OCI-LY7 (cell line): ENCODE data around the gene BNIPL. TPM values are rescaled to one million over a fixed set of nuclear protein-coding genes. Genes with fewer than 3 reads are reported as not detected.
A peak's percentile ranks its signal among the peaks of the same experiment; 100 is the strongest.

Source experiments
- BruUV-seq: library from RNA; stranded (reverse); fragments of 400-500 nt; replicated peaks from 2 replicates; lab custom pipeline; 2021; lab: Mats Ljungman, UMichigan
- CTCF ChIA-PET: fragments of 300-600 bp; sonication (Branson Sonifier 250); formaldehyde crosslinking; loops from one replicate; lab custom pipeline; 2022; ENCODE audit warnings: antibody characterized with exemption; ENCODE audit not compliant: unreplicated experiment; lab: Charles Lee
- POLR2A ChIA-PET: fragments of 300-600 bp; sonication (Branson Sonifier 250); formaldehyde crosslinking; loops from one replicate; lab custom pipeline; 2022; ENCODE audit warnings: antibody characterized with exemption; lab: Charles Lee
- DNase-seq: peaks from one replicate; pipeline ENCODE4 v3.0.0-alpha.2; 2015; ENCODE audit warnings: low spot score
- H2AFZ ChIP-seq: fragments of 200-600 bp; sonication (generic), shearing (Covaris generic); 2 replicates; pipeline ENCODE4 v1.6.1; 2014; ENCODE audit warnings: mild to moderate bottlenecking, antibody characterized with exemption, low read length, moderate library complexity
- H3K27ac ChIP-seq: fragments of 200-600 bp; sonication (generic); 2 replicates; pipeline ENCODE4 v1.5.1; 2014; ENCODE audit warnings: mixed run types, low read depth, mild to moderate bottlenecking, moderate library complexity, low read length, inconsistent platforms; ENCODE audit not compliant: poor library complexity, severe bottlenecking
- H3K36me3 ChIP-seq: fragments of 200-600 bp; sonication (generic); 2 replicates; pipeline ENCODE4 v1.6.1; 2014; ENCODE audit warnings: mild to moderate bottlenecking, antibody characterized with exemption, low read length, moderate library complexity, mixed read lengths; ENCODE audit not compliant: insufficient read depth
- H3K4me1 ChIP-seq: fragments of 200-600 bp; sonication (generic); 2 replicates; pipeline ENCODE4 v1.5.1; 2014; ENCODE audit warnings: mild to moderate bottlenecking, low read length; ENCODE audit not compliant: insufficient read depth, poor library complexity, severe bottlenecking
- H3K4me2 ChIP-seq: fragments of 200-600 bp; sonication (generic); 2 replicates; pipeline ENCODE4 v1.6.1; 2014; ENCODE audit warnings: mild to moderate bottlenecking, low read length
- H3K4me3 ChIP-seq: fragments of 200-600 bp; sonication (generic); 2 replicates; pipeline ENCODE4 v1.5.1; 2014; ENCODE audit warnings: mild to moderate bottlenecking, low read depth, low read length; ENCODE audit not compliant: poor library complexity, severe bottlenecking
- H3K79me2 ChIP-seq: fragments of 200-600 bp; sonication (generic); 2 replicates; pipeline ENCODE4 v1.6.1; 2016; ENCODE audit warnings: low read depth, mild to moderate bottlenecking, low read length, moderate library complexity, mixed read lengths; ENCODE audit not compliant: insufficient read depth
- H3K9me2 ChIP-seq: fragments of 200-600 bp; sonication (generic); 2 replicates; pipeline ENCODE4 v1.6.1; 2016; ENCODE audit warnings: mild to moderate bottlenecking, low read length, mixed read lengths; ENCODE audit not compliant: insufficient read depth
- H3K9me3 ChIP-seq: fragments of 200-600 bp; sonication (generic); 2 replicates; pipeline ENCODE4 v1.6.1; 2014; ENCODE audit warnings: mild to moderate bottlenecking, mixed run types, low read length, mixed read lengths
- H4K20me1 ChIP-seq: fragments of 200-600 bp; sonication (generic); 2 replicates; pipeline ENCODE4 v1.6.1; 2014; ENCODE audit warnings: mild to moderate bottlenecking, antibody characterized with exemption, low read length, moderate library complexity, mixed read lengths; ENCODE audit not compliant: insufficient read depth
- CTCF ChIP-seq: fragments of 200-600 bp; sonication (generic); conservative IDR thresholded peaks from 2 replicates; pipeline ENCODE4 v1.5.1; 2014; ENCODE audit warnings: mild to moderate bottlenecking, antibody characterized with exemption, low read length, moderate library complexity, mixed read lengths
- EZH2phosphoT487 ChIP-seq: fragments of 200-600 bp; sonication (generic); IDR thresholded peaks from 2 replicates; pipeline ENCODE4 v1.6.1; 2018; ENCODE audit warnings: low read depth, borderline replicate concordance, mild to moderate bottlenecking, mixed run types, antibody characterized with exemption, low read length, moderate library complexity, mixed read lengths
- intact Hi-C: fragments of 100-400 bp; cut with micrococcal nuclease; formaldehyde crosslinking; loops from one replicate; pipeline ENCODE4 v1.10.0; 2022; ENCODE audit not compliant: unreplicated experiment
- total RNA-seq, 2 experiments: library from RNA; depleted of rRNA in 1 of 2; stranded (reverse); fragments of >200 nt in 1 of 2; shearing (Covaris generic) in 1 of 2; gene quantifications; 2 replicates each; pipeline ENCODE4 v1.2.3, GENCODE V29; 2014 to 2022

BNIPL gene
- total RNA-seq, 2 experiments from 2014 or later, result 0.74 to 1.6 TPM

GRCh38 chr1:151009206-151009587 lies 27.2 kb upstream of the BNIPL start:
- Histone ChIP-seq H3K36me3 (no peaks in the 10 kb centered on the region), H2AFZ (peak overlapping the region; percentile 85; the same call in 1 of the 2 replicates), H3K4me3 (peak overlapping the region; percentile 83), H3K9me2 (no peaks in the 10 kb centered on the region), H3K4me2 (peak overlapping the region; percentile 90), H3K27ac (no peak overlapping the region), H3K9me3 (no peaks in the 10 kb centered on the region), H3K4me1 (peaks cover 46% of the 10 kb centered on the region), H3K79me2 (peaks cover 17% of the 10 kb centered on the region; the same call in 1 of the 2 replicates), H4K20me1 (no peaks in the 10 kb centered on the region)
- ChIA-PET CTCF (no interaction called here), POLR2A (interaction anchor here (0.5 kb wide), 1 partner anchor 50 kb away, joined by 3 read pairs; the partner anchor contains the start of gene CDC42SE1)
- no peak for DNase-seq
- TF ChIP-seq EZH2phosphoT487, result no peak
- no peak for TF ChIP-seq CTCF
- TSS peak; percentile 60 for BruUV-seq
- intact Hi-C loops, result loop anchor here (5.0 kb wide), 1 partner anchor 48 kb away; the partner anchor contains the start of gene CDC42SE1

GRCh38 chr1:151009674-151010345 lies 26.6 kb upstream of the BNIPL start:
- peak overlapping the region; percentile 83 for H3K4me3 ChIP-seq
- ChIA-PET POLR2A (interaction anchor here (0.5 kb wide), 1 partner anchor 50 kb away, joined by 3 read pairs; the partner anchor contains the start of gene CDC42SE1), CTCF (no interaction called here)
- H2AFZ ChIP-seq, result no peak overlapping the region
- TF ChIP-seq EZH2phosphoT487 (no peak), CTCF (no peak)
- peaks cover 41% of the 10 kb centered on the region for H3K4me1 ChIP-seq
- no peak for DNase-seq
- intact Hi-C loops, result loop anchor here (5.0 kb wide), 1 partner anchor 47 kb away; the partner anchor contains the start of gene CDC42SE1
- no peaks in the 10 kb centered on the region for H3K9me3 ChIP-seq
- H3K36me3 ChIP-seq, result no peaks in the 10 kb centered on the region
- no TSS peak for BruUV-seq
- peaks cover 17% of the 10 kb centered on the region; the same call in 1 of the 2 replicates for H3K79me2 ChIP-seq
- H3K27ac ChIP-seq, result no peak overlapping the region
- H4K20me1 ChIP-seq, result no peaks in the 10 kb centered on the region
- H3K4me2 ChIP-seq, result peak overlapping the region; percentile 90
- H3K9me2 ChIP-seq, result no peaks in the 10 kb centered on the region

GRCh38 chr1:151010346-151010726 lies 26.1 kb upstream of the BNIPL start:
- intact Hi-C loops, result no loop called here
- no peaks in the 10 kb centered on the region for H3K9me3 ChIP-seq
- H4K20me1 ChIP-seq, result no peaks in the 10 kb centered on the region
- ChIA-PET CTCF (no interaction called here), POLR2A (no interaction called here)
- H3K4me3 ChIP-seq, result no peak overlapping the region
- no peak overlapping the region for H3K27ac ChIP-seq
- no peak overlapping the region for H3K4me2 ChIP-seq
- H3K36me3 ChIP-seq, result no peaks in the 10 kb centered on the region
- peaks cover 36% of the 10 kb centered on the region for H3K4me1 ChIP-seq
- H3K9me2 ChIP-seq, result no peaks in the 10 kb centered on the region
- no peak for DNase-seq
- BruUV-seq, result no TSS peak
- H2AFZ ChIP-seq, result no peak overlapping the region
- peaks cover 17% of the 10 kb centered on the region; the same call in 1 of the 2 replicates for H3K79me2 ChIP-seq
- TF ChIP-seq CTCF (no peak), EZH2phosphoT487 (no peak)
